Placental pericyte (primary cell): ENCODE results near the gene LARGE1. TPM values are rescaled to one million over a fixed set of nuclear protein-coding genes. Genes with fewer than 3 reads are reported as not detected.

Source experiments
- small RNA-seq: library from RNA; depleted of rRNA; stranded (forward); fragments of <200 nt; gene quantifications from one replicate; pipeline ENCODE3, GENCODE V24; 2012; ENCODE audit warnings: low replicate concordance
- total RNA-seq: library from RNA; depleted of rRNA; stranded (reverse); fragments of >200 nt; gene quantifications from 2 replicates; pipeline ENCODE4 v1.2.3, GENCODE V29; 2012

The LARGE1 gene
- total RNA-seq = 2.4 and 10.6 TPM in 2 replicates

GRCh38 chr22:33920197-33920540, at the start of gene LARGE1:
Gene LARGE1, minus strand, starts transcription at chr22:33920476.

Small RNA genes lying within 50 kb of the gene (small RNA-seq; reads per million reads assigned to genes)
- not detected for gene MIR4764
- gene SNORA50B = not detected
